Activated T-cell treated with anti-CD3 and anti-CD28 coated beads for 4 hours (primary cell): ENCODE measurements around the gene PITPNM3.
"Not testable (repeated sequence)": the region's sequence is repeated elsewhere in the genome, so short reads cannot be mapped to it uniquely, and the experiment has no call there.

Source experiments
- DNase-seq: peaks from one replicate; pipeline ENCODE4 v3.0.0-alpha.2; 2020

The PITPNM3 gene

GRCh38 chr17:6574687-6575595 is 18.6 kb upstream of the PITPNM3 start:
- peak; percentile 18 for DNase-seq

DNA sequence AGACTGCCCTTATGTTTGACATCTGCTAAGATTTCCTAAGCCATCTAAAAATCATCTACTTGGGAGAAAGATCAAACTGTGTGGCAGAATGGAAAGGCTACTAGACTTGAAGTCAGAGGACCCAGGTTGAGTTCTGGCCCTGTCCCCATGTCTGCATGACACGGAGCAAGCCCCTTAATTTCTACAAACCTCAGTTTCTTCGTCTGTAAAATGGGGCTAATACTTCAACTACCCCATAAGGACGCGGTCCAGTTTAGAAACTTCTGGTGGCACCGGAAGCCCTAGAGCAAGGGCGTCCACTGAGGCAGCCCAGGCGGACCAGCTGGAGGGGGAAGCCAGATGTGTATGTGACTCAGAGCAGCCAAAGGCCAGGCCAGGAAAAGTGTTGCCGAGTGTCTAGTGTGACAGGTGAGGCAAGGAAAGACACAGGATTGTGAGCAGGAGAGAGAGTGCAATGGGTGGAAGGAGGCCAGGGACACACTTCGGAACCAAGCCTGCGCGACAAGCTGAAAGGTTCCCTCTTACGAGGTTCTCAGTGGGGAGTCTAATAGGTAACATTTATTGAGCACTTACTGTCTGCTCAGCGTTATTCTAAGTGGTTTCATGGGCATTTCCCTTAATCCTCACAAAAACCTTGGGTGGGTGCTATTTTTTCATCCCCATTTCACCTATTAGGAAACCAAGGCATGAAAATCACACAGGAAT is 17.8 kb upstream of the PITPNM3 start:
- no peak for DNase-seq

- not testable (repeated sequence) for DNase-seq
Observed at GRCh38 chr17:6573495-6573894, 17.1 kb upstream of the PITPNM3 start.

DNA sequence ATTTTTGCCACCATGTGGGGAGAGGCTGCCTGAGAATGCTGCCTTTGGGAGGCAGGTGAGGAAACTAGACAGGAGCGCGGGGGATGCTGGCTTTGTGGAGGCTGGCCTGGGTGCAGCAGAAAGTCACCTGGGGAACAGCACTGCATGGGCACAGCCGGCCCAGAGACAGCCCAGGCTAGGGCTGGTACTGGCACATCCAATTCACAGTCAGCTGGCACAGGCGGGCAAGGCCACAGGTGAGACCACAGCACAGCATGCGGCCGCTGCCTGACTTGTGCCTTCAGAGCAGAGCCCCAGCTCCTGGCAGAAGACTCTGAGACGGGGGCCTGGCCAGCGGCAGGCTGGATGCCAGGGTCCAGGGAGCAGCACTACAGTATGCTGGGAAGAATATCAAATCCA is 16.6 kb upstream of the PITPNM3 start:
- no peak for DNase-seq

DNA sequence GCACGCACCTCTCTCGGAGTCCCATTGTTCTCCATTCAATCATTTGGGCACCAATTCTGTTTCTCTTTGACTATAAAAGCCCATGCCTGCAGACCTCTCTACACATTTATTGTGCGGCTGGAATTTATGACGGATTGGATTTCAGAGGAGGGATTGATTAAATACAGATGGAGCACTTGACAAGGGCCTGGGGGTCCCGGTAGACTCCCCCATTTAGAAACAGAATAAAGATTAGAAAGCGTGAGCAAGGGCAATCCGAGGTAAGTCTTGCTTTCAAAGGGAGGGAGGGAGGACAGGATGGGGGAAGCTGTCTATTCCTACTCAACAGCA is 15.1 kb upstream of the PITPNM3 start:
- DNase-seq: no peak

DNA sequence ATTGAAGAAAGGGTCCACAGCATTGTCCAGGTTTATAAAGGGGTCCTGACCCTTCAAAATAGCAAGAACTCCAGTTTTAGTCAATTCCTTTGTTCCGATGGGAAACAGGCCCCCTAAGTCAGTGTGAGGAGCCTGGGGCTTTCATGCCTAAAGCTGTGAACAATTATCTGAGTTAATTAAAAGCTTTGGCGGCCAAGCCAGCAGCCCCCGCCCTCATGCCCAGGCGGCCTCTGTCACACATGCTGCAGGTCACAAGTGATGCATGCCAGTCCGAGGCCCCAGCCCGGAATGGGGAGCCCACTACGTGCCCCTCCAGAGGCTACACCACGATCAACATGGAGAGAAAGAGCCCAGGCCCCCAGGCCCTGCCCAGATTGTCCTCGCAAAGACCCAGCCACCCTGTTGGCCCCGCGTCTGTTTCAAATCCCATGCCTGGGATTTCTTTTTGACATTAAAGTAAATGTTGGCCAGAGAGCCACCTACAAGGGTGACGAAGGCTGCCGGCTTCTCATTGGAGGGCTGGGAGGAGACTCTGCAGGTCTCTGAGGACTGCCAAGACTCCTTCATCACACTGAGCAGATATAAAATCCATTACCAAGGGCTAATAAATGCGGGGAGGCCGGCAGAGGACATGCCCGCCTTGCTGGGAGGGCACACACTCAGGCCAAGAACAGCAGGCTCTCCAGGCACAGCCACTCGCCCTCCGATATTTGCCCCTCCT is 14.5 kb upstream of the PITPNM3 start:
- DNase-seq: no peak

DNA sequence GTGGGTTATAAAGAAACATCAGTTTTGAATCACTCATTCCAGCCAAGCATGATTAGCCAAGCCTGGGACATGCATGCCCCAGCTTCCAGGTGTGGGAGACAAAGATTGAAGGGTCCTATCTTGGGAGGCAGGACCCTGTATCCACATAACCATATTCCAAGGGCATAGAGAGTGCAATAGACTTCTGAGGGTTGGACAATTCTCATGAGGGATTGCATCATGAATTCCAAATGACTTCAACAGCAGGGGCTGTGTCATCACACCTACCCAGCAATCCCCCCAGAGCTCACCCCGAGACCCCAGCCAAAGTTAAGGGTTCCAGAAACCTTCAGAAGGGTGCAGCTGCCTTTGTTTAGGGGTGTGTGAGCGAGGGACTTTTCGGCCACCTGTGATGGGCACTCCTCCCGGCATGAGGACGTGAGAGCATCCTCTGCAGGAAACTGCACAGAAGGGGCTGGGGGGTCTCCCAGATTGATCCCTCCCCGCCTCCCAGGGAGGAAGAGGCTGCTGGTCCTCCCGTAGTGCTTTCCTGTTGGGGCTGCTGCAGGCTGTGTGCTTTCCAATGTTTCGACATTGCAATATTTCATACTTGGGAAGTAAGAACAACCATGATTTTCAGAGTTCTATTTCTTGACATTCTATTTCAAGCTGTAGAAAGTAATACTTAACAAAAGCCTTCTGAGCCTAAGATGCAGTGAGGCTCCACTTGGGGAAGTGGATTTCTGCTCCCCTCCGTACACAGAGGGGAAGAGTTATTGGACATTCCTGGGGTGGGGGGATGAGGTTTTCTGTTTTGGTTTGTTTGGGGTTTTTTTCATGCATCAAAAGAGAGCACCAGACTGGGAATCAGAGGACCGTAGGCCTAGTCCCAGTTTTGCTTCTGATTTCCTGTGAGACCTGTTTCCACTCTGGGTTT is 13.3 kb upstream of the PITPNM3 start:
- DNase-seq: no peak

- DNase-seq: no peak
Observed at GRCh38 chr17:6568184-6568758, 11.9 kb upstream of the PITPNM3 start.

DNA sequence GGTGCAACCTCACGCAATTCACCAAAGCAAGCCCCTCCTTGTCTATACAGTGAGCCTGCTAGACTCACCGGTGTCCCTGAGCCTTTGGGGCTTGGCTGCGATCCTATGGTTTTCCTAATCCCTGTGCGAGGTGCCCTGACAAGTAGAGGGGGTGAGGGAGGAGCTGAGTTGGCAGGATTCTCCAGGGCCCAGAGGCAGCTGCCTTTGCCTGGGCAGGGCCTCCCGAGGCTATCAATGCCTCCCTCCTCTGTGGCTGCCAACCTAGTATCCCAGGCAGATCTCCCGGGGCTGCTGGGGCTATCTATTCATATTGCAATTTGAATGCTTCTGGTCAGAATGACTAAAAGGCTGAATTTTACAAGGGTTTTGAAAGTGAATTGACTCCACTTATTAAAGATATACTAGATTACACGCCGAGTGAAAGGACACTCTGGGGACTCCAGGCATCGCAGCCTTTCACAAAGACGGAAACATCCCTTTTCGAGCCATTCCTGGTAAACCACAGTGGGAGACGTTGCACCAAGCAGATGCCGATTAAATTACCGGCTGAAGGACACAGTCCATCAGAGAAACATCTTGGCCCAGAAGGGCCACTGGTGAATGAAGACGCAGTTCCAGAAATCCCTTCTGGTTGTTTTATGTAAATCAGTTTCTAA is 11.3 kb upstream of the PITPNM3 start:
- DNase-seq: no peak

GRCh38 chr17:6561446-6561845 is 5.1 kb upstream of the PITPNM3 start:
- no peak for DNase-seq

GRCh38 chr17:6560496-6560895 is 4.1 kb upstream of the PITPNM3 start:
- no peak for DNase-seq

DNA sequence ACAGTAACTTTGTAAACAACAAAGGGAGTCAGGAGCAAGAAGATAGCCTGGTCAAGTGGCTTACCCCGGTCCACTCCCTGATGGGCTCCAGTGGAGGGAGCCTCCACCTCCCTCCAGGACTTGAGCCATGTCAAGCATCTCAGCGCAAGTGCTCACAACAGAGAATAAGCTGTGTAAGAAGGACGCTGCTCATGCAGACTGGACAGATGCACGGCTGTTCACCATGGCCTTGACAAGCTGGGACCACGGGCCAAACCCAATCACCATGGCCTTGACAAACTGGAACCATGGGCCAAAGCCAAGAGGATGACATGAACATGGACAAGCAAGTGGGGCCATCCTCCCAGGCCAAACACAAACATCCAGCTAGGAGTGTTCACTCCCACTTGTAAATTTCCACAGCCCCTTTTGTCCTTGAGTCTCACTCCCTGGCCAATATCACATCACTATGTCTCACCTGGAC is 3.4 kb upstream of the PITPNM3 start:
- no peak for DNase-seq

DNA sequence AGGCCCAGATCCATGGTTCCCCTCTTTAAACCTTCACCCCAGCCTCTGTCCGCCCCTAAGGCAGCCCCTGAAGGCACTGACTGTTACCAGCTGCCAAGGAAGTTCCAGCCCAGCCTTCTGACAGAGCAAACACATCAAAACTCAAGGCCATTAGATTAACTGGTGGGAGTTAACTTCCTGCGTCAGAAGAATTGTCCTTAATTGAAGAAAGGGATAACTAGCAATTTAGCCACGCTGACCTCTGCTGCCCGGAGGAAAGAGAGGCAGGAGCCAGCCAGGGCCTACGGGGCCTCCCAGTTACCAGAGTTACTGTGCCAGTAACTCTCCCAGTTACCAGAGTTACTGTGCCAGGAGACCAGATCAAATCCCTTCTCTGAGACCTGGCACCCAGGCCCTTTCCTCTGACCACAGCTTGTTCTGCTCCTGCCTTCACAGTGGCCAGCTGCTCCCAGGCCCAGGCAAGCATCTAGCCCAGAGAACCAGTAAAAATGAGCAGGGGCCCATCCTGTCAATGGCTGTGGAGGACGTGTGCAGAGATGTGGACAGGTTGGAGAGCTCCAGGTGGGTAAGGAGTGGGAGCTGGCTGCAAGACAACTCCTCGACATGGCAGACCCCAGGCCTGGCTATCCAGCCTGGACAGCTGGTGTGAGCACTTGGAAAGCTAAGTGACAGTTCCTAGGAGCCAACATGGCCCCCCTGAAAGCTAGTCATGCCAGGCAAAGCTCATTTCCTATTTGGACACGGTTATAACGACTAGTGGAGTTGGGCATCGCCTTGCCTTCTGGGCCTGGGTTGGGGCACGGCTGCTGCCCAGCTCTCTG is 2.8 kb upstream of the PITPNM3 start:
- no peak for DNase-seq

GRCh38 chr17:6558276-6558675 is 1.9 kb upstream of the PITPNM3 start:
- no peak for DNase-seq

GRCh38 chr17:6557040-6557438 is 684 bp upstream of the PITPNM3 start:
- DNase-seq: no peak

DNA sequence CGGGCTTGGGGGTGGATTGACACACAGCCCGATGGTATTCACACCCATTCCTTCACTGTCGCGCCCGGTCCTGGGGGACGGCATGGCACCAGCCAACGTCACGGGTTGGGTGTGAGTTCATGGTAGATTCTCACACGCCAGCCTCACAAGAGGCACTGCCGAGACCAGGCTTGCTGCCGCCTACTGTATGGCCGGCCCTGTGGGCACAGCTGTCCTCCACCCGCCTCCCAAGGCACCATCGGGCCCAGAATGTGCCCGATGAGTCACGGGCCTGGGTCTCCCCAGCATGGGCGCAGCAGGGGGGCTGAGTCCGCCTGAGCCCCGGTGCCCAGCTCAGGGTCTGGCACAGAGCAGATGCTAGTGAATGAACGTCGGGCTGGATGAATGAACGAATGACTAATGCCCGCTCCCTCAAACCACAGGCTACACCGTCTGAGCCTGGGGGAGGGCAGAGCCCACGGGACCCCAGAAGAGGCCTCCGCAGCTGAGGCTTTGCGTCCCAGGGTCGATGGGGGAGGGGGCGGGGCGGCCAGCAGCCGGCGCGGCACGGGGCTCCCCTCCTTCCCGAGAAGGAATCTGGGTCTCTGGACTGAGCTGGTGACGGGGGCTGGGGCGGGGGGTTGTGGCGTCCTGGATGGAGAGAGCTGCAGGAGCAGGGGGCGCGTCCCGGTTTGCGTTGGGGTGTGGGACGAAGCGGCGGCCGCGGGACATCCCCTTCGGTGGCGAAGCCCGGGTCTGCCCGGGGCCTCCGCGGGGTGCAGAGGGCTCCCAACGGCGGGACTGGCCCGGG is 829 bp downstream of the PITPNM3 start:
- no peak for DNase-seq

DNA sequence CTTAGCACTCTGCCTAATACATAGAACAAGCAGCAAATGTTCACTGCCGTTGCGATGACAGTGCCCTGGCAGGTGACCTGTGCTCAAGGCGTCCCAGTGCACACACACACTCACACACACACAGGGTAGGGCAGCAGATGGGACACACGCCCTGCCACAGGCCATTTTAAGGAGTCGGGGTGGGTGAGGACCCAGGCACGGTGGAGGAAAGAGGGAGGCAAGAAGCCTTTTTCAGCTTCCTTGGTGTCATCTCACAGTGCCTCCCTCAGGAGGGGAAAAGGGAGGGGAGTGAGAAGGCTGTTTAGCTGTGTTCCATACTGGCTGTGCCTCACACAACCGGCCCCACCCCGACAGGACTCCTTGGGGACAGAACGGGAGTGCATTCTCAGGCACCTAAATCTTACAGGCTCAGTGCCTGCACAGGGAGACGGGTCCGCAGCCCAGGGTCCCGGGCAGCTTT is 1.5 kb downstream of the PITPNM3 start:
- no peak for DNase-seq

DNA sequence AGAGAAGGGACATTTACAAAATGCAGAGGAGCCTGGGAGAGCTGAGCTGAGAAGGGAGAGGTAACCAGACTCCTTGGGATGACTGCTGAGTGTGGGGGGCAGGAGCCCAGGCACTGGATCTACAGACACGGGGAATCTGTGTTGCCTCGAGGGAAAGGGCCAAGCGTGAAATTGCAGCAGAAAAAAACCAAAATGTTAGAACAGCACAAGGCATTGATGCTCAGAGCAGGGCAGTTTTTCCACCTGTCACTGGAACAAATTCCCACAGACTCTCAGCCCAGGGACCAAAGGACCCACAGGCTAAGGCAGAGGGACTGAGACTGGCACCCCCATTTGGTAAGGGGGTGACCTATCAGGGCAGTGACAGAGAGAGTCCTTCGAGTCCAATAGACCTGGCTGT is 2.0 kb downstream of the PITPNM3 start:
- no peak for DNase-seq

GRCh38 chr17:6551869-6552531 is 4.4 kb downstream of the PITPNM3 start:
- no peak for DNase-seq
